Measurements from ENCODE around the gene CYP4F11. TPM values are rescaled to one million over a fixed set of nuclear protein-coding genes. Genes with fewer than 3 reads are reported as not detected.

Gene CYP4F11
- polyA plus RNA-seq, 1 donor from 2014 or later = not detected

- no peaks in the 10 kb centered on the region for H3K9me2 ChIP-seq (ENCODE audit: insufficient read depth, low read length)
- no peak overlapping the region for H3K9ac ChIP-seq (ENCODE audit: low read length)
- H3K27me3 ChIP-seq (ENCODE audit: insufficient read depth, low read depth, low read length) = no peaks in the 10 kb centered on the region
- no peak overlapping the region for H3K4me2 ChIP-seq (ENCODE audit: low read length)
- H3K36me3 ChIP-seq (ENCODE audit: insufficient read depth, low read length) = no peaks in the 10 kb centered on the region
- no peak for TF ChIP-seq EZH2 (IDR thresholded peaks at IDR 0.05; ENCODE audit: borderline replicate concordance, insufficient read depth, low read length, poor library complexity, severe bottlenecking)
- no peak for TF ChIP-seq MXI1 (conservative IDR thresholded peaks at IDR 0.05; ENCODE audit: poor library complexity, severe bottlenecking)
- no peak for TF ChIP-seq SMC3 (conservative IDR thresholded peaks at IDR 0.05; ENCODE audit: poor library complexity)
- TF ChIP-seq RAD21 (conservative IDR thresholded peaks at IDR 0.05) = no peak
- no peak for TF ChIP-seq TAF1 (IDR thresholded peaks at IDR 0.05; ENCODE audit: low read depth)
- no peak for TF ChIP-seq CTCF (IDR thresholded peaks at IDR 0.05; ENCODE audit: poor library complexity, severe bottlenecking)
- no peak for TF ChIP-seq EP300 (conservative IDR thresholded peaks at IDR 0.05; ENCODE audit: poor library complexity, severe bottlenecking)
- no peak for TF ChIP-seq REST (IDR thresholded peaks at IDR 0.05; ENCODE audit: borderline replicate concordance)
- no peak for TF ChIP-seq POLR2AphosphoS5 (IDR thresholded peaks at IDR 0.05)
- H3K27ac ChIP-seq (ENCODE audit: low read length) = no peak overlapping the region
- no peak overlapping the region for H2AFZ ChIP-seq (ENCODE audit: low read depth, low read length)
- peaks cover 5% of the 10 kb centered on the region for H3K9me3 ChIP-seq (ENCODE audit: low read length)
- H3K4me3 ChIP-seq (ENCODE audit: low read length) = no peak overlapping the region
- no peaks in the 10 kb centered on the region for H4K20me1 ChIP-seq (ENCODE audit: insufficient read depth)
- H3F3A ChIP-seq (ENCODE audit: insufficient read depth, low read length, poor library complexity, severe bottlenecking) = no peaks in the 10 kb centered on the region
- H3K79me2 ChIP-seq (replicated peaks; ENCODE audit: insufficient read depth, low read length) = no peaks in the 10 kb centered on the region
Measured at GRCh38 chr19:15964231-15964630, 29.9 kb upstream of the CYP4F11 start.

- H3K36me3 ChIP-seq (ENCODE audit: insufficient read depth, low read length) = no peaks in the 10 kb centered on the region
- H3K4me2 ChIP-seq (ENCODE audit: low read length) = no peak overlapping the region
- no peak overlapping the region for H2AFZ ChIP-seq (ENCODE audit: low read depth, low read length)
- H3F3A ChIP-seq (ENCODE audit: insufficient read depth, low read length, poor library complexity, severe bottlenecking) = no peaks in the 10 kb centered on the region
- H3K4me3 ChIP-seq (ENCODE audit: low read length) = no peak overlapping the region
- H3K9ac ChIP-seq (ENCODE audit: low read length) = no peak overlapping the region
- TF ChIP-seq REST (IDR thresholded peaks at IDR 0.05; ENCODE audit: borderline replicate concordance) (no peak), TAF1 (IDR thresholded peaks at IDR 0.05; ENCODE audit: low read depth) (no peak), EZH2 (IDR thresholded peaks at IDR 0.05; ENCODE audit: borderline replicate concordance, insufficient read depth, low read length, poor library complexity, severe bottlenecking) (no peak)
- H3K27me3 ChIP-seq (ENCODE audit: insufficient read depth, low read depth, low read length) = no peaks in the 10 kb centered on the region
- no peaks in the 10 kb centered on the region for H4K20me1 ChIP-seq (ENCODE audit: insufficient read depth)
- H3K9me3 ChIP-seq (ENCODE audit: low read length) = peaks cover 5% of the 10 kb centered on the region
- H3K27ac ChIP-seq (ENCODE audit: low read length) = no peak overlapping the region
- no peaks in the 10 kb centered on the region for H3K79me2 ChIP-seq (replicated peaks; ENCODE audit: insufficient read depth, low read length)
- no peaks in the 10 kb centered on the region for H3K9me2 ChIP-seq (ENCODE audit: insufficient read depth, low read length)
Measured at GRCh38 chr19:15962319-15962718, 28.0 kb upstream of the CYP4F11 start.

Data from neural cell (in vitro differentiated cells).